SHP77 (cell line): ENCODE data around the gene IL18R1.

ENCODE experiments used
- DNase-seq, 2 experiments: peaks; one replicate each; lab custom pipeline; 2025; lab: John Stamatoyannopoulos, UW

Gene IL18R1

DNA sequence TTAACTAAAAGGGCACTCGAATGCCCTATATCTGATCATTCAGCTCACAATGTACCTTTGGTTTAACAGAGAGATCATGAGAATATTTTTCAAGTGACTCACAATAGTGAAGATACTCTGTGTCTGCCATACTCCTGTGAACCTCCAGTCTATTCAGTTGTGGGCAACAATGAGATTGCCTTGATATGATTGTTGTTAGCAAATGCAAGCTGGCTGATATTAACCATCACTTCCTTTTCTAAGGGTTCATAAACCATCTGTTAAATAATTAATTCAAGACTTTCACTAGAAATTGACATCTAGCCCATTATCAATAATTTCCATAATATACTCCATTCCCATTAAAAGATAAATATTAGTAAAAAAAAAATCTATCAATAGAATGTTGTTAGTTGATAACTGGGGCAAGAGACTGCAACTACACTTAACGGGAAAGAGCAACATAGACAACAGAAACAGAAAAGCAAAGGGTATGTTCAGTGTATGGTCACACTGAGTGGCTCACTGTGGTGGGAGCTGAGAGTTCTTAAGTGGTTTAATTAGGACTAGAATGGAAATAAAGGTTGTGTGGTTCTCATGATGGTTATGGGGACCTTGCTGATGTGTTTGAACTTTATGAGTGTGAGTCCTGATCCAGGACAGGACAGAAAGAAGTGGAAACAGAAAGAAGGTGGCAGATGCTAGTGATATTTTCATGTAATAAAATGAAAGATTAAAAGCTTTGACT lies 79.2 kb downstream of the IL18R1 start:
- no peak for DNase-seq

DNA sequence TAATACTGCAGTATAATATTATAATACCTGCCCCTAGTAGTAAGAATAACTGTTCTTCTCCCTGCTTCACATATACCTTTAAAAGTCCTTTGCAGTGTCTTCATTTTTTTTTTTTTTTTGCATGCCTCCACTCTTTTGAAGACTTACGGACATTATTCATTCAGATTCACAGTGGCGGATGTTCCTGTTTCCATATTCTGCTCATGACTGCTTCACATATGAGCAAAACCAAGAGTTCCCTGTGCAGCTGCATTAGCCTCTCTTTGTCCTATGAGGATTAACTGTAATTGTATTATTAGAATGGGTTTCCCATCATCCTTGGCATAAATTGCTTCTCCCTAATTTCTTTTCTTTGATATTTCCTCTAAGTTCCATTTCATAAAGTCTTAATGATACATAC lies 80.1 kb downstream of the IL18R1 start:
- no peak for DNase-seq

DNA sequence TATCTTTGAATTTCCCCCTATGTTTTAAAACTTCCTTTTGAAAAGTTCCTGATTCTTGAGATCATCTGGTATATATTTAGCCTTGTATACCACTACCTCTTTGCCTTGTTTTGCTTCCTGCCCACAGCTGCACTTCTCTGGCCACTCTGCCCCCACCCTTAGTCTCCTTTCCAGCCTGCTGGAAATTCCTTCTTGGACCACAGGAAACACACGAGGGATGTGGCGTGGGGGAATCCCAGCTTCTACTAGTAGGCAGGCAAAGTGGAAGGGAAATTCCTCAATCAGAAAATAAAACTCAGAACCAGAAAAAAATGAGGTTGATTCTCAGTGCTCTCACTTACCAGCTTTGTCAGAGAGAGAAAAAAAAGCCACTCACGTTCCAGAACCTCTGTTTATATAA lies 80.7 kb downstream of the IL18R1 start:
- DNase-seq: no peak

DNA sequence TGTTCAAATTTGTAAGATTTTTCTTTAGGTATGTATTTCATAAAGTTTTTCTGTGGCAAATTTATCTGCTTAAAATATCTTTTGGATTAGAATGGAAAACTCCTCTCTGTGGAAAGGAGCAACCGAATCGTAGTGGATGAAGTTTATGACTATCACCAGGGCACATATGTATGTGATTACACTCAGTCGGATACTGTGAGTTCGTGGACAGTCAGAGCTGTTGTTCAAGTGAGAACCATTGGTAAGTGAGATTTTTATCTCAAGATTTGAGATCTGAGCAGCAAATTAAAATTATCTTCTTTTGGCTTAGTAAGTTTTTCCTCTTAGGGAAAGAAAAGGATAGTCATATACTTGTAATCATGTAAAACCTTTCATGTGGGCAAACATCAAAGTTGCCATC lies 81.5 kb downstream of the IL18R1 start:
- no peak for DNase-seq

DNA sequence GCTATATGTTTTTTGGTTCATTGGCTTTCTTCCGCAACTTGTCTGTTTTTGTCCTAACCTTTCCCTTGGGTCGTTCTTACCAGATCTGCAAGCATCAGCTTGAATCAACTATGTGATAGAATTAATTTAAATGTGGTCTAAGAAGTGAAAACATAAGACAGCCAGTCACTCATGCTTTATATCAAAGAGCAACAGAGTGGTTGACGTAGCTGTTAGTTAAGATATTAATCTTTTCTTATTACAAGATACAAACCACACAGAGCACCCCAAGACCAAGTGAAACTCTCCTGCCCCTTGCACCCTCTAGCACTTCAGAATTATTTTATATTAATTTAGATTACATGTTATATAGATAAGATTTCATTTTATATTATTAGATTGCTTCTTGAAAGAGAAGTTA lies 82.5 kb downstream of the IL18R1 start:
- no peak for DNase-seq

DNA sequence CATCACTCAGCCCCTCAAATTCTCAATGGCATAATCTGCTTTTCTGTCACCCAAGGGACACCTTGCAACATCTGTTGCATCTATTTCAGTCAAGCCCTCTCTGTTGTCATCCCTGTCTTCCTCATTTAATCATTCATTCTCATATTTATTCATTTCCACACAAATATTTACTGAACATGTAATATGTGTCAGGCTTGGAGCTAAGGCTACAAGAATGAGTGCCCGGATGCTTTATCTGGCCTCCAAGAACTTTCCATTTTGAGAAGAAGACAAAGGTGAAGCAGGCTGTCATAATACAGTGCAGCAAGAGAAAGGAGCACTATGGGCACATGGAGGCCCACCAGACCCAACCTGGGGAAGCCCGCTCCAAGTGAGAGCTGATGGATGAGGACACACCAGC lies 83.0 kb downstream of the IL18R1 start:
- no peak for DNase-seq

DNA sequence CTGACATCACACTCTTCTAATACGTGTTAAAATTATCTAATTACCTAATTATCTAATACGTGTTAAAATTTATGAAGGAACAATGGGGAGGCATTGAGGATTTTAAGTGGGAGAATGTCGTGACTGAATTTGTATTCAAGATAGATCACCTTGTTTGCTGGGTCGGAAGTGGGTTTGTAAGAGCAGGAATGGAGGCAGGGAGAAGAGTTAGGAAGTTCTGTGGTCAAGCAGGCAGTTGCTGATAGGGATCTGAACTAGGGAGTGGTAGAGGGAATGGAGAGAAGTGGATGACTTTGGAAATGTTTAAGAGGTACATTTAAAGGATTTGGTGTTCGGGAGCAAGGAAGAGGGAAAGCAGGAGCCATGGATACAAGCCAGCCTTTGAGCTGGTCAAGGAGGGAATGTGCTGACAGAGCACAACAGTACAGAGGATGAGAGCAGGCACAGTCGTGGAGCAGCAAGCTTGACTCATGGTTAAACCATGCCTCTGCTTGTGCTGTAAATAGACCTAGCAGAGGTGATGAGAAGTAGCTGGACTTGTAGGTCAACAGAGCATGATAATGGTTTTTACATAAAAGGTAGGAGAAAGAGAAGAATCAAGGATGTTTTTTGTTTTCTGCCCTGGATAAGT lies 83.6 kb downstream of the IL18R1 start:
- DNase-seq: no peak

DNA sequence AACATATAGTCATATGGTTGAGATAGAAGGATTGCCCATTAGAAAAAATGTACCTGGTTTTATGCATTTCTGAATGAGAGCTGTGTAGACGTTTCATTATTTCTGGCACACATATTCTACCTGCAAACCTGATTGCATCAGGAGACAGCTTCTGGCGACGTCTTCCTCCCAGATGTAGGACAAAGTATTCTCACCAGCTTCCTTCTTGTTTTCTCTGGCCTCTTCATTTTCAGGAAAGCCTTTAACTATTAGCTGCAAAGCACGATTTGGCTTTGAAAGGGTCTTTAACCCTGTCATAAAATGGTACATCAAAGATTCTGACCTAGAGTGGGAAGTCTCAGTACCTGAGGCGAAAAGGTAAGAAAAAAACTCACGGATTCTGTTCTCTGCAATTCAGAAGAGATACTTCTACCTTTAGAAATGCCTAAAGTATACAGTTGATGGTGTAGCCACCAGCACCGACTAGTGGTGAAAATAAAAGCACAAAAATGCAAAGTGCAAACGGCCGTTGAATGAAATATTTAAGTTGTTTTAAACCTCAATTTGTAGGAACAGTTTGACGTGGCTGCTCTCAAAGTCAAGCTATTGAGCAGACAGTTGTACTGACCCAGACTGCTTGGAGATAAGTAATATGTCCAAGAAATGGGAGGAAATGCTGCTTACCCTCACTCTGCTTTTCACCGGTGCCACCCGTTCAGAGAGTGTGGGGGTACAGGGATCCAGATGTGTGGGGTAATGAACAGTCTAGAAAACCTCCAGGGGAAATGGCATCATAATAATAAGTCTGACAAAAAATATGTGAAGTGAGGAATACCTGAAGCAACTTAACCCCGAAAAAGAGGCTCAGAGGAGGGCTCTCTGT lies 87.6 kb downstream of the IL18R1 start:
- DNase-seq: no peak

DNA sequence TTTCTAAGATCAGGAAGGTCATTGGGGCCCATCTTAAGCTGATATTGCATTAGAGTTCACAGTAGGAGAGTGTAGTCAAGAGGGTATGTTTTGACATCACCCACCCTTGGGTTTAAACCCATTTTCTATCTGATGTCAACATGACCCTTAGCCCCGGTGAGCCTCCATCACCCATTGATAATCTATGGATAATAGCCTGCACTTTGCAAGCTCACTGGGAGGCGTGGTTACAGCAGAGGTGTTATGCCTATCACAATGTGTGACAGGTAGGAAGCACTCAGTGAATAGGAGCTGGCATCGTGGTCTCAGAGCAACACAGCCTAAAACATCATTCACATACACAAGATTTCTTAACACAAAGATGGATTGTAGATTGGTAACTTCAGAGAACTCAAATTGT lies 88.6 kb downstream of the IL18R1 start:
- no peak for DNase-seq

DNA sequence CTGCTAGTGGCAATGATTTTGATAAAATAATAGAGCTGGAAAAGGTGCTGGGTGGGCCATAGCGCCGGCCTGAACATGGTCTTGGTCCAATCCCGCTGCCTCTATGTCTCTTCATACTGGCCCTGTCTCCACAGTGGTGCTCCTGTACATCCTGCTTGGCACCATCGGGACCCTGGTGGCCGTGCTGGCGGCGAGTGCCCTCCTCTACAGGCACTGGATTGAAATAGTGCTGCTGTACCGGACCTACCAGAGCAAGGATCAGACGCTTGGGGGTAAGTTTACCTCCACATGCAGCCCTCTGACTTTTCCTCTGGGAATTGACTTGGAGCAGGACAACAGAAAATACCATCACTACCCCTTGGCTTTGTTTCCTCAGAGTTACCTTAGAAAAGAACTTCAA lies 91.3 kb downstream of the IL18R1 start:
- no peak for DNase-seq
